Stimulated activated CD8-positive, alpha-beta memory T cell treated with anti-CD3 and anti-CD28 coated beads, Interleukin-7, amount 100 ng/mL, for 24 hours (primary cell): Measurements from ENCODE around the gene EXOC4.

ENCODE experiments used
- DNase-seq: peaks from one replicate; pipeline ENCODE4 v3.0.0-alpha.2; 2020; ENCODE audit warnings: low read depth

EXOC4 gene

DNA sequence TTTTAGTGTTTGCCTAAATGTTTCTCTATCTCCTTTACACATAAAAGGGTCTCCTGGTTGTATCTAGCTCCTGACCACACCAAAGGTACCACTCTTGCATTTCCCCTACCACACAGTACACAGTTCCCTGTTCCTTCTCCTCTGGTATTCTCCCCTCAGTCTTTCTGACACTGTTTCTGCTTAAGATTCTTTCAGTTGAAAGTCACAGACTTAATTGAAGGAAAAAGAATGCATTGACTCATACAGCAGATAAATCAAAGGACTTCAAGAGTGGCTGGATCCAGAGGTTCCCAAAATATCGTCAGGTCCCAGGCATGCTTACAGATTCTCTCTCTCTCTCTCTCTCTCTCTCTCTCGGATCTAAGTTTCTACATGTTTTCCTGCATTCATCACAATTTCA, 688.6 kb downstream of the EXOC4 start:
- DNase-seq: no peak

DNA sequence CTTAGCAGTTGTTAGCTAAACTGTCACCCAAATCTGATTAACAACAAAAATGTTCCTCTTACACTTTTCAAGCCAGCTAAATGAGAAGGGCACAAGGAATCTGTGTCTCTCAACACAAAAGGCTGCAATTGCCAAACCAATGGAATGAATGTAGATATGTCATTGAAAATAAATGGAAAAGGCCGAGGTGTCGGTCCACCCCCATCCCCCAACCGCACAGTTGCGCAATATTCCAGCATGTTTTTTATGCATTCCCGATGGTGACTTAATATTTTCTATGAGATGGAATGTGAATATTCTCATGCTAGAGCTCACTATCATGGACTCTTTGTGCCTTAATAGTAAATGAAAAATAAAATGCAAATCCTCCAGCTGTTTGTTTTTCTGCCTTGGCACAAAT, 692.6 kb downstream of the EXOC4 start:
- no peak for DNase-seq

DNA sequence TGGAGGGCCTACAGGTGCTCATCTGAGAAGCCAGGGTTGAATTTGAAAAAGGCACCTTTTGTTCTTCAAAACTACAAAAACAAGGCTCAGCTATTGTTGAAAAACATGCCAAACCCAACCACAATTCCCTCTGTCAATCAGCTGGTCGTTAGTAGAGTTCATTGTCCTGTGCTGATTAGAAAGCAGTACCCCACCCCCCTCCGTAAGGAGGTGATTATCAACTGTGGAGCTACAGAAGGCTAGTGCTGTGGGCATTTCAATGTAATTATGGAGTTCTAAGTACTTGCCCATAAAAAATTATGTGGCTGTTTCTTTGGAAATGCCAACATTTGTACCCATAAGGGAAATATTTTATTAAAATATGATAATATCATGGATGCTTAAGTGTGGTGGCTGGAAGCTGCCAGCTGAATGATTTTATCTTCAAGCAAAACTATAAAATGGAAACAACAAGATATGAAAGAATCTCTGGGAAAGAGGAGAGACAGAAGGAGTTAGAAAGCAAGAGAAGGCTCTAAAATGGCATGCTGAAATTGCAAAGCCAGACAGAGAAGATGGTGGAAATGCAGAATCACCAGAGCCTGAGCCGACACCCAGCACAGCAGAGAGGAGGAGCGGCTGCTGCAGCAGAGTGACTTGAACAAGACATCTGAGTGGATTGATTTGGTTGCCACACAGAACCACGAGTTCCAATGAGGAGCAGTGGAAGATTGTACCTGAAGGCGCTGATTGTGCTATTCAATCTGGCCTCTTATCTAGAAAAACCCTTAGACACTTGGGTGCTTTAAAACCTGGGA, 694.8 kb downstream of the EXOC4 start:
- no peak for DNase-seq

DNA sequence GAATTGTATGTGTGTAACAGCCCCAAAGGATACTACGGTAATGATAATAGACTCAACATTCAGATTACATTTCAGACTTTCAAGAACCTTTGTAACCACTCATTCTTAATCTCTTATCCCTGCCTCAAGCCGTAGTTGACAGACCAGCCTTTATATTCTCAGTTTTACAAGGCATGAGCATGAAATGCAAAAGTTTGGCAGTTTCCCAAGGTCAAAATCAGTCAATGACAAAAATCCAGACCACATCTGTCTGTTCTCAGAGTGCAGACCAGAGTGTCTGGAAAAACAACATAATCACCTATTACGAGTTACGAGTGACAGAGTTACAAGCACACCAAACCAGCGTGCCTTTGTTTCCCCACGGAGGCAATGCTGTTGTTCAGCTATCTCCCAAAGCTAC, 695.7 kb downstream of the EXOC4 start:
- no peak for DNase-seq

DNA sequence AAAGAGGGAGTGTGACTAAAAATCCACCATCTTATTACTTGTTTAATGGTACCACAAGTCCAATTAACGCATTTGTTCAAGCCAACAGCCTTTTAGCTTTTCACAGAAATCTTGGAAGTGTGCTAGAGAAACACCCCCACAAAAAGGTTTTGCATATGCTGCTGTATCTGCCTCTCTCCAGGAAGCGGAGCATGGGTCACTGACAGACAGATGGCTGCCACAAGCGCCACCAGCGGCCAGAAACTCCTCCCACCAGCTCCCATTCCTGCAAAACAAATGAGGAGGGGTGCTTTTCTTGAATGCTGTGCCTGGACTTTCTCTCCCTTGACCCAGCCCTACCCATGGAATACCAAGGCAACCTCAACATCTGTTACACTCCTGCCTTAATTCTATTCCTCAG, 698.0 kb downstream of the EXOC4 start:
- no peak for DNase-seq

DNA sequence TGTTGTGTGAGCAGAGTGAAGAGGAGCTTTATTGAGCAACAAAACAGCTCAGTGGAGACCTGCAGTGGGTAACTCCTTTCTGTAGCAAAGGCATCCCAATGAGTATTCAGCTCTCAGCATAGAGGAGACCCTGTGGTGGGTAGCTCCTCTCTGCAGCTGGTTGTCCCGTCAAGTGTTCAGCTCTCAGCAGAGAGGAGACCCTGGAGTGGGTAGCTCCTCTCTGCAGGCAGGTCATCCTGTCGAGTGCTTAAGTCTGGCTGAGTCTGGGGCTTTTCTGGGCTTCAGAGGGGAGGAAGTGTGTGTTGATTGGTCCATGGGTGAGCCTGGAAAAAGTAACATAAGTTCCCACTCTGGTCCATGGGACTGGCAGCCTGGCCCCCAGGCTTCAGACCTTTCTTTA, 702.3 kb downstream of the EXOC4 start:
- no peak for DNase-seq

DNA sequence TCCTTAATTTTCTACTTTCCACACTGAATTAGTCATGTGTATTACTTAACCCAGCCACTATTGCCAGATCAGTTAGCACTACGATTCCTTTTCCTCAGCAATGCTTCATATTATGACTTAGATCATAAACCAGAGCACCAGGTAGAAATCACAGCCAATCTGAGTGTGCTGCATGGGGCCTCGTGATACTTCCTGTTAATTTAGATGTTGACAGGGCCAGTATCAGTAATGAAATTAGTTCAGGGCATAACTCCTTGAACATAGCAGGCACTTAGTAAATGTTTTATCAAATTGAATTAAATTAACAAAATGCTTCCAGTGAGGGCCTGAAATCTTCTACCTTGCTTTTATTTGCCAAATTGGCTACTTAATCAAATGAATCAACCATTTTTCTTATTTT, 705.0 kb downstream of the EXOC4 start:
- no peak for DNase-seq

DNA sequence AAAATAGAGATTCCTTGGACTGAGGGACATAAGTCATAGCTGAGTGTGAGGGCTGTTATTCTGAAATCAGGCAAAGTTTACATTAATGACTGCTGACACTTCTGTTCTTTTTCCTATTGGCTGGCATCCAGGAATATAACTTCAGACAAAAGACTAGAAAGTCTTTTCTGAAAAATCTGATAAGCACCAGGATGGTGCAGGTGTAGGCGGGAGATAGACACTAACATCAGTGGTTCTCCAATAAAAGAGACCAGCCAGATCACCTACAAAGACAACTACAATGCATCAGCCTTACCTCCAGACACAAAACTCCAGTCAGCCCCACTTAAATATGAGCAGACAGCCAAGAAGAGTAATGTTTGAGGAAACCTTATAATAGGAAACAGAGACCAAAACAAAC, 705.9 kb downstream of the EXOC4 start:
- no peak for DNase-seq

DNA sequence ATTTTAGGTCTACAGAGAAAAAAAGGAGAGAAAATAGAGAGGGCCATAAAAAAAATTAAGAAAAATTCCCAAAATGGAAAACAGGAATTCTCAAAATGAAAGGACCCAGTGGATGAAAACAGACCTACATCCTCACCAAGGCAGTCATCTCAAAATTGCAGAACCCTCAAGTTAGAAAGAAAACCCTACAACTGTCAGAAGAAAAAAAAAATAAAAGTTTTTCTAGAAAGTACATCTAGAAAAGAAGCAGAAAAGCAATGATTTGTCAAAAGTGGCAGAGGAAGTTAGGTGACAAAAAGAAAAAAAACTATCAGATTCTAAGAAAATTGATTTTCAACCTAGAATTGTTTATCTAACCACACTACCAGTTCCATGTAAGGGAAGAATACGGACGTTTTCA, 706.6 kb downstream of the EXOC4 start:
- no peak for DNase-seq

DNA sequence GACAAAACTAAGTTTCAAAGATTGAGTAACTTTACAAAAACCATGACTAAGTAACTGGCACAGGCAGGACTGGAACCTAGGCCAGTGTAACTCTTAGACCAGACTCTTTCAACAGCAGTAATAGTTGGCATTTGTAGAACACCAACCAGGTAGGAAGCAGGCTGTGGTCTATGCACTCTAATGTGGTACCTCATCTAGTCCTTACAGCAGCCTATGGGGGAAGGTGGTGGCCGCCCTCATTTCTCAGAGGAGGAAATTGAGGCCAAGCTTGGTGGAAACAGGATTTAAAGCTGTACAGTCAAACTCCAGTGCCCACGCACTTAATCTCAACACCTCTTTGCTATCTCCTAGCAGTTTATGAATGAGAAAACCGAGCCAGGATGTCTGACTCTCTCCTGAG, 708.8 kb downstream of the EXOC4 start:
- DNase-seq: no peak

DNA sequence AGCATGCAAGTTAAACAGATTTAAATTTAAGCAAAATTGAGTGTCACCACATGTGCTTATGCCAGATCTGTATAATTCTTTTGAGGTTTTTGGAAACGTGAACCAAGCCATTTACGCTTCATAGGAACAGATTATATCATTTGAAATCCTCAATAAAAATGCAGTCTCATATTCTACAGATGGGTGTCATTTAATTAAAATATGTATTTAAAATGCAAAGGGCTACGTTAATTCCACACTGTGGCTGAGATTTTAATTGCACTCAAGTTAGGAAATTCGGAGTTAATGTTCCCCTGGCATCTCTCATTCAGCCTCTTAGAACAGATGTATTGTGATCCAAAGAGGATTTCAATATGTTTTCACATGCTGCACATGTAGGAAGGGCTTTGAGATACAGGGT, 709.8 kb downstream of the EXOC4 start:
- no peak for DNase-seq

DNA sequence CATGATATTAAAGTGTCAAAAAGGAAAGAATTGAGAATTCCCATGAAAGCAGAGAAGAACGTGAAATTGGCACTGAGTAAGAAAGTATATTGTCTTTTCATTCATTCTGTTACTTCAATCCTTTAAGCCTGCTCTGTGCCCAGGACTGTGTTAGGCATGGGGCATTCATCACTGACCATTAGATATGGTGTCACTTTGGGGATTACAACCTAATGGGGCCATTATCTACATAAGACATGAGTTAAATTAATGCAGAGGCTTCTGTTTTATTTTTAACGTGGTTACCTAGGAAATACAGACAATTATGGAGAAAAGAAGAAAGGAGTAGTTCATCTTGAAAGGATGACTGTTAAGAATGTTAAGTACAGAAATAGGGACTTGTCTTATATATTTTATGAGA, 710.8 kb downstream of the EXOC4 start:
- no peak for DNase-seq

DNA sequence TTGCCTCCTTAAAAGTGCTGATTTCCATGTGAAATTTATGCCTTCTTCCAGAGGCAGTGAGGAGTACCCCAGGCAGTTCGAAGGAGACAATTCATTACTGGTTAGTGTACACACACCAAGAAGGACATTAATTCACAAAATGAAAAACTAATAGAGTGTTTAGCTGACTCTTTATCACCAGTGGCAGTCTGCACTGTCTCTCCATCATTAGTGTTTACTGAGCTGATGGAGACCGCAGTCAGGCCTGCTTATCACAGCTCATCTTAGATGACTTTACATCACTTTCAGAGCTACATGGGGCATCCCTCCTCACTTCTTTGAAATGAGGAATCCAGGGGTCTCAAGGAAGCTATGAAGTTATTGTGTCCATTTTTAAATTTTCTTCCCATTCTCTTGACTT, 718.7 kb downstream of the EXOC4 start:
- no peak for DNase-seq

DNA sequence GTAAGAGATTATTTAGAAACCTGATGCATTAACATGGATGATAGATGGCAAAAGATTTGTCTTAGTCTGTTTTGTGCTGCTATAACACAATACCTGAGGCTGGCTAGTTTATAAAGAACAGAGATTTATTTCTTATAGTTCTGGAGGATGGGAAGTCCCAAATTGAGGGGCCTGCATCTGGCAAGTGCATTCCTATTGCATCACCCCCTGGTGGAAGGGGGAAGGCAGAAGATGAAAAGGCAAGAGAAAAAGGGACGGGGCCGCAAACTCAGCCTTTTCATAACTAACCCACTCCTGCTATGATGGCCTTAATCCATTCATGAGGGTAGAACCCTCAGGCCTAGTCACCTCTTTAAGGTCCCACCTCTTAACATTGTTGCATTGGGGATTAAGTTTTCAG, 720.8 kb downstream of the EXOC4 start:
- DNase-seq: no peak

DNA sequence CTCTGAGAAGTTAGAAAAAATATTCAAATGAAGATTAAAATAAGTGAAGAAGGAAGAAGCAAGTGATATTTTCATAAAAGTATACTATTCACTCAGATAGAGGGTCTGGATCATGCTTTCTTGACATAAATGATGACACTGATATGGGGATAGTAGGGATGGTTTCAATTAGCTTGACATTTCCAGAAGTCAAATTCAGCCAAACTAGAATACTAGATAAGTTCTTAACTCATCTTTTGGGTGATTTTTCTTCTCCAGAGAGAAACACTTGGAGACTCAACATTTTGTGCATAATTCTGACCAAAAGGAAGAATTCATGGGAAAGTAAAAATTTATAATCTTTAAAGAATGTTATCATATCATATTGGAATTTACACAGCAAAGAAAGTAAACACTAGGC, 722.3 kb downstream of the EXOC4 start:
- DNase-seq: no peak

DNA sequence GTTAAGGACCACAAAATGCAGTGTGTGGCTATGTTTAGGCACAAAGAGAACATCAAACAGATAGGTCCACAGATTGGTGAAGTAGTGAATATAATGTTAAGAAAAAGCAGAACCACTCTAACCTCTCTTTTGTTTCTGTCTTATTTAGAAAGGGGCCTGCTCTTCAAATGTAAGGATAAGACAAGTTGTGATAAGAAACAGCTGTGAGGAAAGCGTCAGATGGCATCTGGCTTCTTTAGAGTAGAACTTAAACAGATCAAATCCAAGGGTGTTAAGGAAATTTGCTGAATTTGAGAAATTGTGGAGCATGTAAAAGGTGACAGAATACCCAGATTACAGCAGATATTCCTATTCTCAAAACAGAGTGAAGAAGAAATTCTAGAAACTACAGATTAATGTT, 723.3 kb downstream of the EXOC4 start:
- no peak for DNase-seq

DNA sequence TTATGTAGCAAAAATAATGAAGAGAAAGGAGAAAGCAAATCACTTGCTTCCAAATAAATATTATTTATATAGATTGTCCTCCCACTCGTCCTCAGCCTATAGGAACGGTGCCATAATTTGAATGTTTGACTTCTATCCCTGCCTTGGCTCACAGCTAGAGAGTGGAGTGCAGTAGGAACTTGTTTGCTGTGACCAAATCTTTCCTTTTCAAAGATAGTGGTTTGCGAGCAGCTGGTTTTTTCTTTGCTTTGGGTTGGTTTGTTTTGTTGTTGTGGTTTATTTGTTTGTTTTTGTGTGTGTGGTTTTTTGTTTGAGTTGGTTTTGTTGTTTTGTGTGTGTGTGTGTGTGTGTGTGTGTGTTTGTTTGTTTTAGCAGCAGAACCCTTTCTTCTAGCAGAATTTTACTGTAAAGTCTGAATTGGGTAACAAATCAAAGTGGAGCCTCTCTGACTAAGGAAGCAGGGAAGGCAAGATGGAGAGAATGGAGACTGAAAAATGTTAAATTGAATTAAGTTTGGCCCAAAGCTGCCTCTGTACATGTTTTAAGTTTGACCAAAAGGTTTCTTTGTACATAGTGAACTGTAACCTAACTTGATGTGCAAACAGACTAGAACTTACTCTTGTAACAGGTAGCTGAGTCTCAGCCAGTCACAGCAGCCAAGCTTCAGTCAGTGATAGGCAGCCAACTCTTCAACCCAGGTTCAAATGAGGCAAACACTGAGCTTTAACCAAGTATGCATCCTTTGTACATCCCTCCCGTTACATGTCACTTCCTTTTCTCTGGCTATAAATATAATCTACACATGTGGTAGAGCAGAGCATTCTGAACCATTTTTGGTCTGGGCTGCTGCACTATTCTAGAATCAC, 724.8 kb downstream of the EXOC4 start:
- no peak for DNase-seq

DNA sequence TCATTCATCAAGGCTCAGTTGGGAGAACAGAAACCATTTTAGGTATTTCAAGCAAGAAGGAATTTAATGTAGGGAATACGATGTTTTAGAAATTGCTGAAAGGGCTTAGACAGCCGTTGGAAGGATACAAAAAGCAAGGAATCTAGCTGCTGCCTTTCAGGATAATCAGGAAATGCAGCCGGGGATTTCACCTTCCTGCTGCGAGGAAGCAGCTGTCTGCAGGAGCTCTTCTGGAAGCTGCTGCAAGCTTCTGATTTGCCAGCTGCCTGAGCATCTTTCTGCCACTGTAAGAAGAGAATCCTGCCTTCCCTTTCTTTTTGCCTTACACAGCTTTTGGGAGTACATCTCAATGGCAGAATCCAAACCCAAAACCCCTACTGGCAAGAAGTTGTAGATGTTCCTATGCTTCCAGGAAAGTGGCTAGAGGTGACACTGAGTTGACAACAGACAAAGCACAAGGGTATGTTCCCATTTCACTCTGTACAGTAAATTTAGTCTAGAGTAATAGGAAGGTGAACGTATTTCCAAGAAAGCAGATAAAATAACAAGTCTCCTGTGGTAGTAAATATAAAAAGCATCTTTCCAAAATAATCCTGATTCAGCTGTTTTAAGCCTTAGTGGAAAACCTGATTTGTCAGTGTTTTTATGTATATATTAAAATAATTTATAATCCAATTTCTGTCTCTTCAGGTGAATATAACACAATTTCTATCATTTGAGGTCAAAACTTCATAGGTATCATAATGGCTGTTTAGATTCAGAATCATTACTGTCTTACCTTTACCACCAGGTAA, 725.8 kb downstream of the EXOC4 start:
- no peak for DNase-seq

DNA sequence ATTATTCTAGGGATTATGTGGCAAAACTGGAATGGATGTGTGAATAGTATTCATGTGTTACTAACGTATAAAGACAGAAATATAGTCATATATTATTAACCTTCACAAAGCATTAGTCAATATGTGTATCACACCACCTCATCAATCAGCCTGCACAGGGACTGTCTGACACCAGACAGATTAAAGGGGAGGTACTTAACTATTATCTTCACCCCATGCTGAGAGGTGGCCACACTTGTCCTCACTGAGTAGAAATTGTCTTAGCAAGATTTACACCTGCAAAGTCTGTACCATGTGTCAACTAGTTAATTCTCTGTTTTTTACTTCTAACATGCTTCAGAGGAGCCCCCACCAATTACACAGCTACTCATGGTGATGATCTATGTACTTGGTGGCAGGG, 727.9 kb downstream of the EXOC4 start:
- no peak for DNase-seq

DNA sequence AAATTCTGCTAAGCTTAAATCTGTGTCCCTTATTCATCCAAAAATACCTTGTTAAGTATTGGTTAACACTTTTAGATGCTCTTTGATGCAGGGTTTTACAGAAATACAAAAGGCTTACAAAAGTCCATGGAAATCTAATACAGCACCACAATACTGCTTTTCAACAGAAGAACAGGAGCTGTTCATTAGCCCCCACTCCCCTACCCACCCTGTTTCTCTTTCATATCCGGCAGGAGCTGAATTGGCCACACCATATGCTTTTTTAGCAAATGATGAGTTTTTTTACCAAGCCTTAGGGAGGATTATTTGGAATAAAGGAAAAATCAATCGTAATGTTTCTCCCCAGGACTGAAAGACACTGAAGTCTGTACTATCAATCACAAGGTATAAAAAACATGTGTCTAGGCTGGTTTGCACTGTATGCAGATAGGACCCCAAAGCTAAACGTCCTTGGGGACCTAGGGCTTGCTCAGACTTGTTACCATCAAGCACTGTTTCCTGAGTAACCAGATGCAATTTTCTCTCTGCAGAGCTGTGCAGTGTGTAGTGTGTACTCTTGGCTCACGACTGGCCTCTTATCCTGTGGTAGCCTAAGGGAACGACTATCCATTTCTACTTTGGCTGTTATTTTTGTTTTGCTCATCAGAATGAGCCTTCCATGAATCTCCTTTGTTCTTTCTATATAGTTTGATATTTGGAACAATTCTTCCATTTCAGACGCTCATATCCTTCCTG, 731.0 kb downstream of the EXOC4 start:
- no peak for DNase-seq

DNA sequence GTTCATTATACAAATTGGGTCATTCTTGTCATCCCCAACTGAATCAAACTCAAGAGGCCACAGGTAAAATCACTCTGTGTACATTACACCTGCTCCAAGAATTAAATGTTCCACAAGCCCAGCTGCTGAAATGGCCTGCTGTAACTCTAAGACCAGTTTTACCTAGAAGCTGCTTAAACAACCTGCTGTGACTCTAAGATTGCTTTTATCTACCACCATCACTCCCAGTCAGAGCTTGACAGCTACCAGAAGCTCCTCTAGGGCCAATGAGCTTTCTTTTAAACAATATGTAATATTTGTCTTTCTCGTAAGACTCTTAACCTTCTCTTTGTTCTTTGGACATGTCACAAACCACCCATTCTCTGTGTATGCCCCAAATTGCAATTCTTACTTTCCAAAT, 732.4 kb downstream of the EXOC4 start:
- no peak for DNase-seq

DNA sequence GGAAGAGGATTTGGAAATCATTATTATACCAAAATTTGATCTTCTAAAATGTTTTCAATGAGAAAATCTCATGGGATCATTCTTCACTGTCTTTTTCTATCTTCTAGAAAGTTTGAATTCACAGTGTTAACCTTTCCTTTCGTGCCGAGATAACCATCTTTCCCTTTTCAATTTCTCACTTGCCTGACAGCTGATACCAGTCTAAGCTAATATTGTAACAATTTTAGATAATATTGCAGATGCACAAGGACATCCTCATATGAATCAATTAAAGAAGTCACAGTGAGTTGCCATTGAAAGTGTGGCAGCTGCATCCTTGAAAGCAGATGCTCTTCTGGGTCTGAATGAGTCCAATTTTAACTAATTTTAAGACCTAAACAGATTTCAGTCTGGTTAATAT, 734.7 kb downstream of the EXOC4 start:
- DNase-seq: no peak
